HepG2 (cell line): Measurements from ENCODE around the gene XAF1. TPM values are rescaled to one million over a fixed set of nuclear protein-coding genes. Genes with fewer than 3 reads are reported as not detected.

Experiments
- BHLHE40 ChIP-seq: IDR thresholded peaks from 2 replicates; pipeline ENCODE4 v1.6.1; 2011; ENCODE audit warnings: low read length, improper control_type of control experiment
- DNMT3B ChIP-seq: conservative IDR thresholded peaks from 2 replicates; pipeline ENCODE4 v1.6.1; 2016; ENCODE audit warnings: missing biosample characterization, control low read depth
- FOXK2 ChIP-seq: fragments of 450-650 bp; IDR thresholded peaks from 2 replicates; pipeline ENCODE4 v1.6.1; 2016
- GATAD1 ChIP-seq: IDR thresholded peaks from 2 replicates; pipeline ENCODE4 v1.6.1; 2016; ENCODE audit warnings: missing genetic modification reagents, missing compliant biosample characterization
- HNF4A ChIP-seq: sonication (generic); formaldehyde crosslinking; IDR thresholded peaks from 2 replicates; pipeline ENCODE4 v1.4.0; 2020; ENCODE audit warnings: missing genetic modification reagents
- KLF13 ChIP-seq: sonication (generic); formaldehyde crosslinking; IDR thresholded peaks from 2 replicates; pipeline ENCODE4 v1.4.0; 2020; ENCODE audit warnings: mild to moderate bottlenecking, missing genetic modification reagents
- MTF2 ChIP-seq: sonication (generic); formaldehyde crosslinking; IDR thresholded peaks from 2 replicates; pipeline ENCODE4 v1.5.0; 2020; ENCODE audit warnings: missing genetic modification reagents, borderline replicate concordance
- MXD4 ChIP-seq: IDR thresholded peaks from 2 replicates; pipeline ENCODE4 v1.6.1; 2016; ENCODE audit warnings: mild to moderate bottlenecking, missing biosample characterization, missing genetic modification reagents
- MYNN ChIP-seq: sonication (generic); formaldehyde crosslinking; IDR thresholded peaks from 2 replicates; pipeline ENCODE4 v1.4.0; 2020; ENCODE audit warnings: mild to moderate bottlenecking, low read depth, missing genetic modification reagents
- NFYB ChIP-seq: sonication (generic); formaldehyde crosslinking; IDR thresholded peaks from 2 replicates; pipeline ENCODE4 v1.4.0; 2020; ENCODE audit warnings: missing genetic modification reagents
- NR2F1 ChIP-seq, 2 experiments: fragments of 450-650 bp in 1 of 2; formaldehyde crosslinking in 1 of 2; IDR thresholded peaks; 2 replicates each; pipeline versions ENCODE4 v1.5.0 to v1.6.1; 2016 to 2020; ENCODE audit warnings: mild to moderate bottlenecking in 1 of 2, missing compliant biosample characterization in 1 of 2, missing genetic modification reagents in 1 of 2, moderate library complexity in 1 of 2
- PAF1 ChIP-seq: IDR thresholded peaks from 2 replicates; pipeline ENCODE4 v1.6.1; 2016; ENCODE audit warnings: missing genetic modification reagents, missing compliant biosample characterization
- SRSF9 ChIP-seq: fragments of 200-400 bp; formaldehyde crosslinking; IDR thresholded peaks from 2 replicates; pipeline ENCODE4 v1.6.1; 2018; ENCODE audit warnings: borderline replicate concordance, mild to moderate bottlenecking, low read depth, low read length; ENCODE audit not compliant: insufficient read depth, poor library complexity, severe bottlenecking
- TARDBP ChIP-seq: sonication (generic); formaldehyde crosslinking; IDR thresholded peaks from 2 replicates; pipeline ENCODE4 v1.8.0; 2022; ENCODE audit warnings: mild to moderate bottlenecking, missing genetic modification reagents
- TCF7 ChIP-seq: sonication (generic); IDR thresholded peaks from 2 replicates; pipeline ENCODE4 v1.6.1; 2016; ENCODE audit warnings: antibody characterized with exemption, low read depth
- TEAD3 ChIP-seq: optimal IDR thresholded peaks from 2 replicates; pipeline ENCODE3; 2016; ENCODE audit warnings: borderline replicate concordance
- ZBTB42 ChIP-seq: sonication (generic); formaldehyde crosslinking; IDR thresholded peaks from 2 replicates; pipeline ENCODE4 v1.5.0; 2020; ENCODE audit warnings: mild to moderate bottlenecking, missing genetic modification reagents
- ZFX ChIP-seq: sonication (generic); formaldehyde crosslinking; IDR thresholded peaks from 2 replicates; pipeline ENCODE4 v1.4.0; 2020; ENCODE audit warnings: mild to moderate bottlenecking, low read depth, missing genetic modification reagents, moderate library complexity
- ZNF337 ChIP-seq: sonication (generic); formaldehyde crosslinking; IDR thresholded peaks from 2 replicates; pipeline ENCODE4 v1.5.1; 2020; ENCODE audit warnings: missing genetic modification reagents, low read depth, mild to moderate bottlenecking, borderline replicate concordance
- ZNF569 ChIP-seq: sonication (generic); formaldehyde crosslinking; IDR thresholded peaks from 2 replicates; pipeline ENCODE4 v1.5.0; 2020; ENCODE audit warnings: mild to moderate bottlenecking, missing genetic modification reagents, moderate library complexity, borderline replicate concordance
- ZNF7 ChIP-seq: IDR thresholded peaks from 2 replicates; pipeline ENCODE4 v1.6.1; 2016; ENCODE audit warnings: missing biosample characterization, missing genetic modification reagents
- polyA plus RNA-seq, 8 experiments: library from polyadenylated mRNA; depleted of rRNA in 3 of 8; stranded (reverse) in 7 of 8; unstranded in 1 of 8; fragments of >200 nt; fragmentation: Illumina TruSeq in 4 of 8; extraction: Trizol in 4 of 8; gene quantifications; 2 replicates each; pipeline versions ENCODE4 v1.2.1 to v1.2.3, GENCODE V29; 2011 to 2016; ENCODE audit warnings: low read depth in 4 of 8, missing spikeins in 1 of 8, mixed read lengths in 1 of 8; ENCODE audit not compliant: insufficient read depth in 1 of 8
- total RNA-seq, 5 experiments: library from RNA; depleted of rRNA; stranded (reverse); fragments of >200 nt; fragmentation: Illumina TruSeq; extraction: Trizol; gene quantifications; 2 replicates each; pipeline ENCODE4 v1.2.3, GENCODE V29; 2016; ENCODE audit warnings: low read depth in 1 of 5
- TF ChIP-seq, protein P1 (sequence below): sonication (generic); formaldehyde crosslinking; IDR thresholded peaks from 2 replicates; pipeline ENCODE4 v1.9.0; 2021; ENCODE audit warnings: missing genetic modification reagents, mild to moderate bottlenecking, borderline replicate concordance
- TF ChIP-seq, protein P2 (sequence below): sonication (generic); formaldehyde crosslinking; conservative IDR thresholded peaks from 2 replicates; pipeline ENCODE4 v1.4.0; 2020; ENCODE audit warnings: mild to moderate bottlenecking, missing genetic modification reagents, moderate library complexity
- TF ChIP-seq, protein P3 (sequence below): sonication (generic); IDR thresholded peaks from 2 replicates; pipeline ENCODE4 v1.6.1; 2016; ENCODE audit warnings: low read depth, borderline replicate concordance
- TF ChIP-seq, protein P4 (sequence below): fragments of 450-650 bp; IDR thresholded peaks from 2 replicates; pipeline ENCODE4 v1.6.1; 2016

XAF1 gene
- total and polyA plus RNA-seq, 2 of the 13 experiments (the other 11 are each of a cell fraction or from before 2014, with no cell fraction given): 1.2 to 2.4 TPM

DNA sequence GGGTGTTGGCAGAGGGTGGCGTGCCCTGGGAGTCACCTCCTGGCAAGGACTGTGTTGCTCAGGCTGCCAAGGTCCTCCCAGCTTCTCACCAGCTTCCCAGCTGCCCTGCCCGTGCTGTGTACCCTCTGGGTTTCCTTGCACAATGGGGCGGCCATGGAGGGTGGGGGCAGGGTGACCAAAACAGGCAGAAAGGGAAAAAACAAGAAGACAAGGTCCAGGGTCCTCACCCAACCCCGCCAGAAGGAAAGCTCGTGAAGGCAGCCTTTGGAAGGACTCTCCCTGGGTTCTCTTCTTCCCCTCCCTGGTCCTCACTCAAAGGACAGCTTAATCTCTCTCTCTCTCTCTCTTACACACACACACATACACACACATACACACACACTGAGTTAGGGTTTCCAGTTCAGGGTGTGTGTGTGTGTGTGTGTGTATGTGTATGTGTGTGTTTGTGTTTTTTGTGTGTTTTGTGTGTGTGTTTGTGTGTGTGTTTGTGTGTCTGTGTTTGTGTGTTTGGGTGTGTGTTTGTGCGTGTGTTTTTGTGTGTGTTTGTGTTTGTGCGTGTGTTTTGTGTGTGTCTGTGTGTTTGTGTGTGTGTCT lies 44.7 kb upstream of the XAF1 start (continued):
- TF ChIP-seq SRSF9 (no peak), BHLHE40 (no peak), FOXK2 (0 out of 2 replicates have a peak, but pooled peaks have one; percentile 44), GATAD1 (no peak; the same call in 1 of the 2 replicates), TARDBP (CRISPR knock-in tag) (no peak), MYNN (CRISPR knock-in tag) (no peak), ZBTB42 (CRISPR knock-in tag) (no peak), DNMT3B (CRISPR knock-in tag) (no peak), KLF13 (CRISPR knock-in tag) (no peak), HNF4A (CRISPR knock-in tag) (peak; percentile 86), MTF2 (no peak), PAF1 (CRISPR knock-in tag) (no peak), ZNF569 (CRISPR knock-in tag) (no peak), TCF7 (no peak), ZFX (no peak; the same call in 1 of the 2 replicates), ZNF7 (CRISPR knock-in tag) (no peak), TEAD3 (CRISPR knock-in tag) (no peak), MXD4 (CRISPR knock-in tag) (no peak), NR2F1 (CRISPR knock-in tag; IDR thresholded peaks at IDR 0.05) (peak in 1 of 2 experiments; percentile 40; a peak in 1 of 4 replicates), NFYB (CRISPR knock-in tag) (no peak), ZNF337 (CRISPR knock-in tag) (no peak)
- TF ChIP-seq, protein P1, sequence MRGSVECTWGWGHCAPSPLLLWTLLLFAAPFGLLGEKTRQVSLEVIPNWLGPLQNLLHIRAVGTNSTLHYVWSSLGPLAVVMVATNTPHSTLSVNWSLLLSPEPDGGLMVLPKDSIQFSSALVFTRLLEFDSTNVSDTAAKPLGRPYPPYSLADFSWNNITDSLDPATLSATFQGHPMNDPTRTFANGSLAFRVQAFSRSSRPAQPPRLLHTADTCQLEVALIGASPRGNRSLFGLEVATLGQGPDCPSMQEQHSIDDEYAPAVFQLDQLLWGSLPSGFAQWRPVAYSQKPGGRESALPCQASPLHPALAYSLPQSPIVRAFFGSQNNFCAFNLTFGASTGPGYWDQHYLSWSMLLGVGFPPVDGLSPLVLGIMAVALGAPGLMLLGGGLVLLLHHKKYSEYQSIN (CRISPR knock-in tag): no peak
- TF ChIP-seq, protein P2, sequence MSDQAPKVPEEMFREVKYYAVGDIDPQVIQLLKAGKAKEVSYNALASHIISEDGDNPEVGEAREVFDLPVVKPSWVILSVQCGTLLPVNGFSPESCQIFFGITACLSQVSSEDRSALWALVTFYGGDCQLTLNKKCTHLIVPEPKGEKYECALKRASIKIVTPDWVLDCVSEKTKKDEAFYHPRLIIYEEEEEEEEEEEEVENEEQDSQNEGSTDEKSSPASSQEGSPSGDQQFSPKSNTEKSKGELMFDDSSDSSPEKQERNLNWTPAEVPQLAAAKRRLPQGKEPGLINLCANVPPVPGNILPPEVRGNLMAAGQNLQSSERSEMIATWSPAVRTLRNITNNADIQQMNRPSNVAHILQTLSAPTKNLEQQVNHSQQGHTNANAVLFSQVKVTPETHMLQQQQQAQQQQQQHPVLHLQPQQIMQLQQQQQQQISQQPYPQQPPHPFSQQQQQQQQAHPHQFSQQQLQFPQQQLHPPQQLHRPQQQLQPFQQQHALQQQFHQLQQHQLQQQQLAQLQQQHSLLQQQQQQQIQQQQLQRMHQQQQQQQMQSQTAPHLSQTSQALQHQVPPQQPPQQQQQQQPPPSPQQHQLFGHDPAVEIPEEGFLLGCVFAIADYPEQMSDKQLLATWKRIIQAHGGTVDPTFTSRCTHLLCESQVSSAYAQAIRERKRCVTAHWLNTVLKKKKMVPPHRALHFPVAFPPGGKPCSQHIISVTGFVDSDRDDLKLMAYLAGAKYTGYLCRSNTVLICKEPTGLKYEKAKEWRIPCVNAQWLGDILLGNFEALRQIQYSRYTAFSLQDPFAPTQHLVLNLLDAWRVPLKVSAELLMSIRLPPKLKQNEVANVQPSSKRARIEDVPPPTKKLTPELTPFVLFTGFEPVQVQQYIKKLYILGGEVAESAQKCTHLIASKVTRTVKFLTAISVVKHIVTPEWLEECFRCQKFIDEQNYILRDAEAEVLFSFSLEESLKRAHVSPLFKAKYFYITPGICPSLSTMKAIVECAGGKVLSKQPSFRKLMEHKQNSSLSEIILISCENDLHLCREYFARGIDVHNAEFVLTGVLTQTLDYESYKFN (CRISPR knock-in tag): peak; percentile 34; the same call in 1 of the 2 replicates
- TF ChIP-seq, protein P3, sequence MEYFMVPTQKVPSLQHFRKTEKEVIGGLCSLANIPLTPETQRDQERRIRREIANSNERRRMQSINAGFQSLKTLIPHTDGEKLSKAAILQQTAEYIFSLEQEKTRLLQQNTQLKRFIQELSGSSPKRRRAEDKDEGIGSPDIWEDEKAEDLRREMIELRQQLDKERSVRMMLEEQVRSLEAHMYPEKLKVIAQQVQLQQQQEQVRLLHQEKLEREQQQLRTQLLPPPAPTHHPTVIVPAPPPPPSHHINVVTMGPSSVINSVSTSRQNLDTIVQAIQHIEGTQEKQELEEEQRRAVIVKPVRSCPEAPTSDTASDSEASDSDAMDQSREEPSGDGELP: peak; percentile 17; the same call in 1 of the 2 replicates
- TF ChIP-seq, protein P4, sequence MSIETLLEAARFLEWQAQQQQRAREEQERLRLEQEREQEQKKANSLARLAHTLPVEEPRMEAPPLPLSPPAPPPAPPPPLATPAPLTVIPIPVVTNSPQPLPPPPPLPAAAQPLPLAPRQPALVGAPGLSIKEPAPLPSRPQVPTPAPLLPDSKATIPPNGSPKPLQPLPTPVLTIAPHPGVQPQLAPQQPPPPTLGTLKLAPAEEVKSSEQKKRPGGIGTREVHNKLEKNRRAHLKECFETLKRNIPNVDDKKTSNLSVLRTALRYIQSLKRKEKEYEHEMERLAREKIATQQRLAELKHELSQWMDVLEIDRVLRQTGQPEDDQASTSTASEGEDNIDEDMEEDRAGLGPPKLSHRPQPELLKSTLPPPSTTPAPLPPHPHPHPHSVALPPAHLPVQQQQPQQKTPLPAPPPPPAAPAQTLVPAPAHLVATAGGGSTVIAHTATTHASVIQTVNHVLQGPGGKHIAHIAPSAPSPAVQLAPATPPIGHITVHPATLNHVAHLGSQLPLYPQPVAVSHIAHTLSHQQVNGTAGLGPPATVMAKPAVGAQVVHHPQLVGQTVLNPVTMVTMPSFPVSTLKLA: 0 out of 2 replicates have a peak, but pooled peaks have one; percentile 21
